Keratinocyte (primary cell): Measurements from ENCODE around the gene CTAG1B. TPM values are rescaled to one million over a fixed set of nuclear protein-coding genes. Genes with fewer than 3 reads are reported as not detected.
"Not testable (repeated sequence)": the region's sequence is repeated elsewhere in the genome, so short reads cannot be mapped to it uniquely, and the experiment has no call there.

Source experiments
- DNase-seq: peaks from one replicate; pipeline ENCODE4 v3.0.0-alpha.2; 2011; ENCODE audit warnings: low read depth, missing footprints, low spot score
- FAIRE-seq: peaks from 2 replicates; lab custom pipeline; 2011; peaks lifted over from hg19 to GRCh38; lab: Jason Lieb, UNC
- H2AFZ ChIP-seq: 2 replicates; pipeline ENCODE4 v1.6.0; 2012; ENCODE audit warnings: low read length, control low read depth, inconsistent platforms; ENCODE audit not compliant: control insufficient read depth
- H3K27ac ChIP-seq: 2 replicates; pipeline ENCODE4 v1.5.1; 2011; ENCODE audit warnings: low read length; ENCODE audit not compliant: control insufficient read depth, insufficient read depth
- H3K27me3 ChIP-seq: 3 replicates; pipeline ENCODE4 v1.6.0; 2011; ENCODE audit warnings: low read length; ENCODE audit not compliant: control insufficient read depth, insufficient read depth; ENCODE audit errors: extremely low read depth
- H3K36me3 ChIP-seq, 2 experiments: 2 replicates in 1 of 2; 3 replicates in 1 of 2; pipeline ENCODE4 v1.5.1; 2011; ENCODE audit warnings: low read length in 2 of 2, mild to moderate bottlenecking in 1 of 2; ENCODE audit not compliant: control insufficient read depth in 2 of 2, insufficient read depth in 2 of 2; ENCODE audit errors: extremely low read depth in 1 of 2
- H3K4me1 ChIP-seq: 3 replicates; pipeline ENCODE4 v1.5.1; 2011; ENCODE audit warnings: low read length; ENCODE audit not compliant: control insufficient read depth, insufficient read depth; ENCODE audit errors: extremely low read depth
- H3K4me2 ChIP-seq: 3 replicates; pipeline ENCODE4 v1.6.0; 2011; ENCODE audit warnings: low read depth, low read length; ENCODE audit not compliant: control insufficient read depth, insufficient read depth; ENCODE audit errors: extremely low read depth
- H3K4me3 ChIP-seq, 3 experiments: fragments of 200-600 bp in 1 of 3; sonication (generic) in 1 of 3; 2 replicates in 2 of 3; 3 replicates in 1 of 3; pipeline ENCODE4 v1.5.1; 2011 to 2016; ENCODE audit warnings: low read length in 3 of 3, mild to moderate bottlenecking in 3 of 3, control low read depth in 2 of 3, inconsistent platforms in 1 of 3, low read depth in 1 of 3, mixed read lengths in 1 of 3, mixed run types in 1 of 3, moderate library complexity in 1 of 3; ENCODE audit not compliant: control insufficient read depth in 2 of 3, insufficient read depth in 2 of 3; ENCODE audit errors: extremely low read depth in 1 of 3
- H3K79me2 ChIP-seq: 2 replicates; pipeline ENCODE4 v1.6.0; 2012; ENCODE audit warnings: low read length; ENCODE audit not compliant: control insufficient read depth, insufficient read depth
- H3K9ac ChIP-seq: 3 replicates; pipeline ENCODE4 v1.6.0; 2011; ENCODE audit warnings: low read length; ENCODE audit not compliant: control insufficient read depth, insufficient read depth; ENCODE audit errors: extremely low read depth
- H3K9me1 ChIP-seq: 3 replicates; pipeline ENCODE4 v1.6.0; 2011; ENCODE audit warnings: low read length; ENCODE audit not compliant: control insufficient read depth, insufficient read depth; ENCODE audit errors: extremely low read depth
- H3K9me3 ChIP-seq: 2 replicates; pipeline ENCODE4 v1.5.1; 2012; ENCODE audit warnings: low read depth, low read length; ENCODE audit not compliant: control insufficient read depth
- H4K20me1 ChIP-seq: 3 replicates; pipeline ENCODE4 v1.6.0; 2011; ENCODE audit warnings: low read length; ENCODE audit not compliant: control insufficient read depth, insufficient read depth; ENCODE audit errors: extremely low read depth
- EZH2 ChIP-seq: IDR thresholded peaks from one replicate; pipeline ENCODE4 v1.6.1; 2012; ENCODE audit warnings: inconsistent platforms, mild to moderate bottlenecking, low read length, moderate library complexity
- dilution Hi-C: fragments of 300-500 bp; cut with MboI; formaldehyde crosslinking; loops from one replicate; pipeline ENCODE4 v1.7.0; 2020; ENCODE audit warnings: low sequenced_read_pairs; ENCODE audit not compliant: extremely low pct_ligation_motif_present
- polyA minus RNA-seq, 3 experiments: library from RNA; depleted of rRNA, polyadenylated mRNA; stranded (reverse); fragments of >200 nt; gene quantifications; 1 replicate in 1 of 3; 2 replicates in 1 of 3; 3 replicates in 1 of 3; pipeline ENCODE4 v1.2.3, GENCODE V29; 2011
- polyA plus RNA-seq, 5 experiments: library from polyadenylated mRNA; depleted of rRNA in 3 of 5; stranded (reverse) in 3 of 5; stranded (forward) in 1 of 5; unstranded in 1 of 5; fragments of >200 nt; gene quantifications; 1 replicate in 1 of 5; 2 replicates in 3 of 5; 3 replicates in 1 of 5; pipeline versions ENCODE4 v1.2.1 to v1.2.3, GENCODE V29; 2011 to 2012; ENCODE audit warnings: missing spikeins in 2 of 5, low read depth in 1 of 5, low replicate concordance in 1 of 5
- TF ChIP-seq, protein P1 (sequence below), 3 experiments: IDR thresholded peaks in 1 of 3; conservative IDR thresholded peaks in 1 of 3; optimal IDR thresholded peaks in 1 of 3; 2 replicates in 2 of 3; 3 replicates in 1 of 3; pipeline versions ENCODE3 to v1.5.1; 2011; ENCODE audit warnings: low read length in 3 of 3, mild to moderate bottlenecking in 3 of 3, moderate library complexity in 2 of 3, control low read depth in 1 of 3, inconsistent platforms in 1 of 3; ENCODE audit not compliant: insufficient read depth in 2 of 3; ENCODE audit errors: extremely low read depth in 1 of 3

CTAG1B gene
- polyA plus RNA-seq: not detected in 3 replicates
- polyA plus RNA-seq (2011; ENCODE audit: low read depth): not detected
- polyA plus RNA-seq (2011; cell fraction: cytosol; rRNA removed): not detected in 2 replicates
- not detected in 2 replicates for polyA plus RNA-seq (2011; cell fraction: nucleus; rRNA removed)
- polyA plus RNA-seq (2012; ENCODE audit: low replicate concordance): not detected in 2 replicates
- not detected in 3 replicates for polyA minus RNA-seq
- not detected for polyA minus RNA-seq (2011; cell fraction: cytosol; rRNA and poly(A)+ RNA removed)
- polyA minus RNA-seq (2011; cell fraction: nucleus; rRNA and poly(A)+ RNA removed): not detected in 2 replicates

DNA sequence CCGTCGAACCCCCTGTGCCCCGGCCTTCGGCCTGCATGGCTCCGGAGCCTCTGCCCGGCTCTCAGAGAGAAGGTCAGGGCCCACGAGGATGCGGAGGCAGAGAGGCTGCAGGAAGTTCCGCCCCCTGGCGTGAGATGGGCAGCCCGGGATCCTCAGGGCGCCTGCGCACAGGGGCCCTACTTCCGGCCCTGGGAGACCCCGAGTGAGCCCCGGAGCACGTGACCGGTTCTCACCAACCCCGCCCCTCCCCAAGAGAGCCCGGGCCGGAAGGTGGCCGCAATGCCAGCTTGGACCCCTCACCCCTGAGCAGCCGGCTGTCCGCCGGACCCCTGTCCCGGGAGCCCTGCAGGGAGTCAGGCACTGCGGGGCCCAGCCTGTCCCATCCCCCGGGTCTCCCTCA lies at the start of gene CTAG1B:
TSS of gene CTAG1B (minus strand) at position 101 of the 400 bp plus-strand sequence. CDS start at position 37, 64 bp downstream.
- H4K20me1 ChIP-seq, H3K9me1 ChIP-seq, H3K79me2 ChIP-seq, DNase-seq, H3K4me1 ChIP-seq, H3K9me3 ChIP-seq, H2AFZ ChIP-seq, H3K27ac ChIP-seq, H3K4me2 ChIP-seq, FAIRE-seq, H3K4me3 ChIP-seq, H3K36me3 ChIP-seq, dilution Hi-C loops, H3K27me3 ChIP-seq, H3K9ac ChIP-seq: not testable (repeated sequence)

- H3K9me1 ChIP-seq: no peaks in the 10 kb centered on the region
- no peaks in the 10 kb centered on the region for H3K79me2 ChIP-seq
- H3K9ac ChIP-seq: no peak overlapping the region
- no peak overlapping the region for H2AFZ ChIP-seq
- peaks cover 5% of the 10 kb centered on the region for H3K9me3 ChIP-seq
- no peaks in the 10 kb centered on the region for H3K27me3 ChIP-seq
- no peaks in the 10 kb centered on the region for H3K4me1 ChIP-seq
- H4K20me1 ChIP-seq: no peaks in the 10 kb centered on the region
- no peak for DNase-seq
- FAIRE-seq: no peak
- dilution Hi-C loops: no loop called here
- TF ChIP-seq, protein P1, sequence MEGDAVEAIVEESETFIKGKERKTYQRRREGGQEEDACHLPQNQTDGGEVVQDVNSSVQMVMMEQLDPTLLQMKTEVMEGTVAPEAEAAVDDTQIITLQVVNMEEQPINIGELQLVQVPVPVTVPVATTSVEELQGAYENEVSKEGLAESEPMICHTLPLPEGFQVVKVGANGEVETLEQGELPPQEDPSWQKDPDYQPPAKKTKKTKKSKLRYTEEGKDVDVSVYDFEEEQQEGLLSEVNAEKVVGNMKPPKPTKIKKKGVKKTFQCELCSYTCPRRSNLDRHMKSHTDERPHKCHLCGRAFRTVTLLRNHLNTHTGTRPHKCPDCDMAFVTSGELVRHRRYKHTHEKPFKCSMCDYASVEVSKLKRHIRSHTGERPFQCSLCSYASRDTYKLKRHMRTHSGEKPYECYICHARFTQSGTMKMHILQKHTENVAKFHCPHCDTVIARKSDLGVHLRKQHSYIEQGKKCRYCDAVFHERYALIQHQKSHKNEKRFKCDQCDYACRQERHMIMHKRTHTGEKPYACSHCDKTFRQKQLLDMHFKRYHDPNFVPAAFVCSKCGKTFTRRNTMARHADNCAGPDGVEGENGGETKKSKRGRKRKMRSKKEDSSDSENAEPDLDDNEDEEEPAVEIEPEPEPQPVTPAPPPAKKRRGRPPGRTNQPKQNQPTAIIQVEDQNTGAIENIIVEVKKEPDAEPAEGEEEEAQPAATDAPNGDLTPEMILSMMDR (optimal IDR thresholded peaks at IDR 0.05 in 1 of 3, IDR thresholded peaks at IDR 0.05 in 1 of 3, conservative IDR thresholded peaks at IDR 0.05 in 1 of 3; ENCODE audit: extremely low read depth in 1 of 3, insufficient read depth in 2 of 3, low read length in 3 of 3): no peak
- TF ChIP-seq EZH2: no peak
- no peak overlapping the region for H3K27ac ChIP-seq
- no peaks in the 10 kb centered on the region for H3K36me3 ChIP-seq
- H3K4me3 ChIP-seq: no peak overlapping the region
- H3K4me2 ChIP-seq: no peak overlapping the region
Observed at GRCh38 chrX:154661899-154662298, 42.8 kb upstream of the CTAG1B start.

DNA sequence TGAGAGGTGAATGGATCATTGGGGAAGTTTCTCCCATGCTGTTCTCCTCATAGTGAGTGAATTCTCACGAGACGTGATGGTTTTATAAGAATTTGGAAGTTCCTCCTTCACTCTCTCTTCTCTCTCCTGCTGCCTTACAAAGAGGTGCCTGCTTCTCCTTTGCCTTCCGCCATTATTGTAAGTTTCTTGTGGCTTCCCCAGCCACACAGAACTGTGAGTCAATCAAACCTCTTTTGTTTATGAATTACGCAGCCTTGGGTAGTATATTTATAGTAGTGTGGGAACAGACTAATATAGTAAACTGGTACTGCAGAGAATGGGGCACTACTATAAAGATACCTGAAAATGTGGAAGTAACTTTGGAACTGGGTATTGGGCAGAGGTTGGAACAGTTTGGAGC lies 42.1 kb upstream of the CTAG1B start:
- Histone ChIP-seq H3K36me3 (no peaks in the 10 kb centered on the region), H3K27ac (no peak overlapping the region), H3K79me2 (no peaks in the 10 kb centered on the region), H3K4me2 (no peak overlapping the region), H2AFZ (no peak overlapping the region), H3K9me3 (peaks cover 5% of the 10 kb centered on the region), H3K27me3 (no peaks in the 10 kb centered on the region), H3K9ac (no peak overlapping the region), H3K9me1 (no peaks in the 10 kb centered on the region), H3K4me3 (no peak overlapping the region), H4K20me1 (no peaks in the 10 kb centered on the region), H3K4me1 (no peaks in the 10 kb centered on the region)
- DNase-seq (no peak), FAIRE-seq (no peak)
- TF ChIP-seq EZH2: no peak
- TF ChIP-seq, protein P1 (optimal IDR thresholded peaks at IDR 0.05 in 1 of 3, IDR thresholded peaks at IDR 0.05 in 1 of 3, conservative IDR thresholded peaks at IDR 0.05 in 1 of 3; ENCODE audit: extremely low read depth in 1 of 3, insufficient read depth in 2 of 3, low read length in 3 of 3): no peak
- dilution Hi-C loops: no loop called here
